Measurements from ENCODE around the gene SPEG.
A peak's percentile ranks its signal among the peaks of the same experiment; 100 is the strongest.

SPEG gene

DNA sequence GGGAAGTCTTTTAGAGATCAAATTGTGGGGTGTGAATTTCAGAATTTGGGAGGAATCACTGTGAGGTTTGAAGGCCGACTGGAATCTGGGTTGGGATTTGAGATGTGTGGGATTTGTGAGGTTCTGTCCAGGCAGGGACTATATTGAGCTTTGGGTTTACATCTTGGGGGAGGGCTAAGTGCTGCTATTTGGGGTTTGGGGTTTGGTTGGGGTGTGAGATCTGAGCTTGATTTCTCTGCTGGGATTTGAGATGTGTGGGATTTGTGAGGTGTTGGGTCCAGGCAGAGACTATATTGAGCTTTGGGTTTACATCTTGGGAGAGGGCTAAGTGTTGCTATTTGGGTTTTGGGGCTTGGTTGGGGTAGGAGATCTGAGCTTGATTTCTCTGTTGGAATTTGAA, 64.9 kb downstream of the SPEG start:
- DNase-seq, result no peak

DNA sequence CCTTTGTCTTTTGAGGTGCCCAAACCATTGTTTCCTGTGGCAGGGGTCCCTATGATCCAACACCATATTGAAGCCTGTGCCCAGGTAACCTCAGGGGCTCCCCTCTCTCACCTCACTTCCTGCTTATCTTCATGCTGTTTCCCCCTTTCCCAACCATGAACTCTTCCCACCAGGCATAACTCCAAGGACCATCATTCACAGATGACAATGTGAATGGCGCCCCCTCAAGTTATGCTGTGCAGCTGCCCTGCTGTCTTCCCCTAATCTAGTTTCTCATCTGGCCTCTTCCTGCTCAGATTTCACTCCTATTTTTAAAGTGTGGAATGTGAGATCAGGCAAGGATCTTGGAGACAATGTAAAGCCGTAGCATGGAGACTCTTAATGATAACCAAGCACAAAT, 65.5 kb downstream of the SPEG start:
- DNase-seq, result no peak

DNA sequence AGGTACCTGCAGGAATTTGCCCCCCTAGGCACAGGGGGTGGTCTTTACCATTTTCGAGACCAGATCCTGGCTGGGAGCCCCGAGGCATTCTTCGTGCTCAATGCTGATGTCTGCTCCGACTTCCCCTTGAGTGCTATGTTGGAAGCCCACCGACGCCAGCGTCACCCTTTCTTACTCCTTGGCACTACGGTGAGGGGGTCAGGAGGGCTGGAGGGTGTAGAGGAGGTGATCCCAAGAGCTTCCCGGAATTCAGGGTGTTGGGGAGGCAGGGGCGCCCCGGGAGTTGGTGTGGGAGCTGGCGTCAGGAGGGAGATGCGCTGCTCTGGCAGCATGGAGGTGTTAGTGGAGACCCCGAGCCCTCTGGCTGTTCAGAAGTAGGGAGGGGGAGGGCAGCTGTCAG, 67.2 kb downstream of the SPEG start:
- no peak for DNase-seq

DNA sequence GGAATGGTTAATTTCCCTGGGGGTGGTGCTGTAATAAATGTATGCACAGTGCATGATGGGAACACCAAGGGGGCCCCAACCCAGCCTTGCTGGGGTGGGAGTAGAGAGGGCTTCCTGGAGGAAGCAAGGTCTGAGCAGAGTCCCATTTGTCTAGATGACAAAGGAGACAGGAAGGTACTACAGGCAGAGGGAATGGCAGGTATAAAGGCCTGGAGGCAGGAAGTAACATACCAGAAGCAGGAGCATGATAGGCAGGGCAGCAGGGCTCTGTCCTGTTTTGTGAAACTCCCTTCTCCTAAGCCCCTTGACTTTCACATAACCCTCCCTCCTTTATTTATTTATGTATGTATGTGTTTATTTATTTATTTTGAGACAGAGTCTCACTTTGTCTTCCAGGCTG, 68.0 kb downstream of the SPEG start:
- DNase-seq, result no peak

- no peak for DNase-seq
These were observed 70.9 kb downstream of the SPEG start for GRCh38 chr2:219505585-219505984.

GRCh38 chr2:219506153-219506801, 71.6 kb downstream of the SPEG start:
- no peak for DNase-seq

GRCh38 chr2:219506802-219507526, 72.3 kb downstream of the SPEG start:
- no peak for DNase-seq

DNA sequence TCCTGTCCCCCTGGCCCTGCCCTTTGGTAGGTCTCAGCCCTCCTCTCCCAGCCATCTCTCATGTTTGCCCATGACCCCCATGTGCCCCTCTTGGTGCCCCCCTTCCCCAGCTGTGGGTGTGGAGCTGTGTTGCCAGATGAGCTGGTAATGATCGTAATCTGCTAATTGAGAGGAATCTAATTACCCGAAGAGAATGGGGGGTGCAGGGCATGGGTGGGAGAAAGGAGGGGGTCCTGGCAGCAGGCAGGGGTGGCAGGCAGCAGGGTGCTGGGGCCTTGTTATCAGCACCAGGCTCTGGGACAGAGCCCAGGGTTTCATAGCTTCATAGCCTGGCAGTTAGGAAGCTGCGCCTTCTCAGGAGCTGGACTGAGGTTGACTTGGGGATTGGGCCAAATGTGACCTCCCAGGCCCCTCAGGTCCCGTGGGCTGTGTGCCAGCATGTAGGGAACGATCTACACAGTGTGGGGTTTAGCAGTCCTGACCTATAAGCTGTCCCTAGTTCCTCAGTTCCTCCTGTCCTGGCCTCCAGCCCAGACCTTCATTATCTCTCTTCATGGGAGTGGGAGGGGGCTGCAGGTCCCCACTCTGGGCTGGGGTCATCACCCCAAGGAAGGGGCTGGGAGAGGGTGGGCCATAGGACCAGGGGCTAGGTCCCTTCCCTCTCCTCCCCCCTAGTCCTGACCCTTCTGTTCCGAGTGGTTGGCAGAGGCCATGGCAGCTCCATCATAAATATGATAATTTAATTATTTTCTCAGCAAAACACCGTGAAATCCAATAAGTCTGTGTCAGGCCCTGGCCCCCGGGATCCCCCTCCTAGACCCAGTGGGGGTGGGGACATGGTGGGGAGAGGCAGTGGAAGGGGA, 73.2 kb downstream of the SPEG start:
- no peak for DNase-seq

DNA sequence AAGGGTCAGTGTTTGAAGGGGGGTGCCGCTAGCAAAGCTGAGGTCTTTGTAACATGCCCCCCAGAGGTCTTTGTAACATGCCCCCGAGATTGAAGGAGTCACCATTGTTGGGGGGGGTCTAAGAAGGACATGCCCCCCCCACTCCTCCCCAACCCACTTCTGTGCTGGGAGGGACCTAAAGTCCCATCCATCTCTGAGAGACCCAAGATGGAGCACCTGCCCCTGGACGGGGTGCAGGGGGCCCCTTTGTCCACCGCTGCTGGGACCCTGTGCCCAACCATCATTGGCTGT, 73.7 kb downstream of the SPEG start:
- no peak for DNase-seq

GRCh38 chr2:219508971-219509779, 74.5 kb downstream of the SPEG start:
- DNase-seq, result no peak

DNA sequence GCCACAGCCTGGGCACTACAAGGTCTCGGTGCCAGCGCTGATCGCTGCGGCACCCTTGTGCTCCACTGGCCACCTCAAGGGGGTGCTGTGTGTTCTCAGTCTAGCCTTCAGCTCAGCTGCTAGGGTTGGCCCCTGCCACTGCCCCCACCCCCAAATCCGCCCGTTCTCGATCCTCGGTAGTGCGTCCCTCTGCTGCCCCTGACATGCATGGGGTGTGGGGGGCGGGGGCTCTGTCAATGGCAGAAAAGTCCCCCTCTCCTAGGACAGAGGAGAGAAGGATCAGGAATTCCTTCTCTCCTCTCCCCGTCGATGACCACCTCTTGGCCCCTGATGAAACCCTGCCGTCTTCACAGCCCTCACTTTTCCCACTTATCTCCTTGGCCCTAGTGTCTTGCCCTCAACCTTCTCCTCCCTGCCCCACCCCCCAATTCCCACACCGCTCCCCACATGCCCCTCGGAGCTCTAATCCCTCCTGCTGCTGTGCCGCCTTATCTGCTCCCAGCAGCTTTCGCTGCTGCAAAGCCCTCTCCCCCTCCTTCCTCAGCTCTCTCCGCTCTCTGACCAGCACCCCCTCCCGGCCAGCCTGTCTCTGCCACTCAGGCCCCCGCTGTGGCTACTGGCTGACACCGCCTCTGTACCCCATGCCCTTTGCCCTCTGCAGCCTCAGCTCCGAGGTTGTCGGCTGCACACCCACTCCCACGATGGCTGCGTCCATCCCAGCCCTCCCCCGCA, 75.3 kb downstream of the SPEG start:
- DNase-seq, result peak; percentile 88

DNA sequence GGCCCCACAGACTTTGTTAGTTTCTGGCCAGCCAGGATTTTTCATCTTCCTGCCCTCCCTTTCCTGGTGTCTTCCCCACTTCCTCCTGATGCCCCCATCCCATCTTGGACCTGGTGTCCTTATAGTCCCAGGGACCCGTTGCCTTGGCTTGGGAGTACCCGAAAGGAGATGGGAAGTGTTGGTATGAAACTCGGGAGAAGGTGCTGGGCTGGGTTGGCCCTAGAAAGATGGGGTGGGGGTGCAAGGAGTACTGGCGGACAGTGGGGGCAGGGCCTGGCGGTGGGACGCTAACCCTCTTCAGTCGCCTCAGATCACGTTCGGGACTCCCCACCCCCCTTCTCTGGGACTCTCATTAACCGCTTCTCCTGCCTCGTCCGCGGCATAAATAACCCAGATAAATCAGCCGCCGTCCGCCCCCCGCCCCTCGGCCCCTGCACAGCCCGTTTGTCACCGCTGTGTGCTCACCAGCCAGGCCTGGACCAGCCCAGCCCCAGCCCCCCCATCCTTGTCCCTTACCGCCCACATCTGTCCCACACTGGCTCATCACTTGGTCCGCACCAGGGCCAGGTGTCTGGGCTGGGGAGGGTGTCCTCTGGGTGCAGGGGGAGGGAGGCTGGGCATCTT, 76.0 kb downstream of the SPEG start:
- no peak for DNase-seq

- no peak for DNase-seq
These were observed 77.1 kb downstream of the SPEG start for GRCh38 chr2:219511547-219512325.

DNA sequence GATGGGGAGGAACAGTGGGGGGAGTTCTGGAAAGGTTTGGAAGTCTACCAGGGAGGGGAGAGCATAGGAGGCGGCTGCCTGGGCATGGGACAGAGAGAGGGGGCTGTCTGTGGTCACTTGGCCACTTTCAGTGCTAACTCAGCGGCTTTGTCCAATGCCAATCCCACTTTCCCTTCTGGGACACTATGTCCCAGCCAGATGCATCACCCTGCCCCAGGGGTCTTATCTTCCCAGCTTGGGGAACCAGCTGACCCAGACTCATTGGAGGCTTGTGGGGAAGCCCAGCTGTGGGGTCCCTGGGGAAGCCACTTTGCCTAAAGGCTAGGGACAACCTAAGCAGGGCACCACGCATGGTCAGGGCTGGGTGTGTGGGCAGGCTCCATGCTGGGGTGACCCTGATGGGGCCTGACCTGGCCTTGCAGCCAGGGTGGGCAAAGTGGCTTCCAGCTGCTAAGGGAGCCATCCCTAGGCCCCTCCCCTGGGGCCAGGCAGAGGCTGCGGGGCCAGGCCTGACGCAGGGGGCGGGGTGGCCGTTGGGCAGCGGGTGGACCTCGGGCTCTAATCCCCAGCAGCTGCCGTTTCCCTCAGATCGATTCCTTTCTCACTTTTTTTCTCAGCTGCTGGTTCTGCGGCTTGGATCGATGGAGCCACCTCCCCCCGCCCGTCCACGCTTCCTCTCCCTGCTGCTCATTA, 78.0 kb downstream of the SPEG start:
- DNase-seq, result no peak

GRCh38 chr2:219513787-219514186, 79.1 kb downstream of the SPEG start:
- no peak for DNase-seq

- no peak for DNase-seq
These were observed 79.6 kb downstream of the SPEG start, which contains the start of gene ASIC4 for GRCh38 chr2:219514196-219514761. Gene ASIC4, plus strand, starts transcription at chr2:219514482. Its CDS starts 243 bp downstream, at chr2:219514725.

GRCh38 chr2:219514836-219515235, 80.2 kb downstream of the SPEG start:
- DNase-seq, result no peak

GRCh38 chr2:219515874-219516629, 81.4 kb downstream of the SPEG start:
- DNase-seq, result no peak

DNA sequence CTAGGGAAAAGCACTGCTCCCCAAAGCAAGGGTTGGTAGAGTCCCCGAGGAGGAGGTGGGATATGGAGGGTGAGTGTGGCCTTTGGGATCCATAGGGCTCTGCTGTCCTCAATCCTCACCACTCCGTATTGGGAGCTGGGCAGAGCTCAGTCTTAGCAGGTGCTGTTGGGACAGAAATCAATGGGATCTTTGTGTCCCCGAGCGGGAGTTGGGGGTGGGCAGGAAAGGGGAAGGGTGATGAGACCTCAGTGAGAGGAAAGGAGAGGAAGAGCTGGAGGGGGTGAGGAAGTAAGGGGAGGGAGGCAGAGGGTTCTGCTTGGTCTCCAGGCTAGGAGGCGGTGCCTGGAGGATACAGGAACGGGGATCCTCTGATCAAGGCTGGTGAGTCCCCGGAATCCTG, 82.2 kb downstream of the SPEG start:
- DNase-seq, result no peak
